HepG2 (cell line): ENCODE results near the gene DACT2. TPM values are rescaled to one million over a fixed set of nuclear protein-coding genes. Genes with fewer than 3 reads are reported as not detected.

Source experiments
- BRD4 ChIP-seq: sonication (generic); formaldehyde crosslinking; IDR thresholded peaks from 2 replicates; pipeline ENCODE4 v1.4.0; 2020; ENCODE audit warnings: missing genetic modification reagents
- CBX5 ChIP-seq: sonication (generic); formaldehyde crosslinking; IDR thresholded peaks from 2 replicates; pipeline ENCODE4 v1.4.0; 2020; ENCODE audit warnings: missing genetic modification reagents, borderline replicate concordance
- DNMT1 ChIP-seq: sonication (generic); formaldehyde crosslinking; IDR thresholded peaks from 2 replicates; pipeline ENCODE4 v1.5.1; 2020; ENCODE audit warnings: mild to moderate bottlenecking, missing genetic modification reagents
- HIVEP1 ChIP-seq: sonication (generic); formaldehyde crosslinking; IDR thresholded peaks from 2 replicates; pipeline ENCODE4 v1.4.0; 2020; ENCODE audit warnings: mild to moderate bottlenecking, missing genetic modification reagents
- HNF4G ChIP-seq, 2 experiments: sonication (generic) in 1 of 2; formaldehyde crosslinking in 1 of 2; IDR thresholded peaks; 2 replicates each; pipeline versions ENCODE4 v1.4.0 to v1.6.1; 2011 to 2020; ENCODE audit warnings: borderline replicate concordance in 2 of 2, low read depth in 2 of 2, mild to moderate bottlenecking in 2 of 2, low read length in 1 of 2, missing genetic modification reagents in 1 of 2, moderate library complexity in 1 of 2
- PAX8 ChIP-seq: sonication (generic); formaldehyde crosslinking; IDR thresholded peaks from 2 replicates; pipeline ENCODE4 v1.8.0; 2022; ENCODE audit warnings: mild to moderate bottlenecking, missing genetic modification reagents, borderline replicate concordance
- PLRG1 ChIP-seq: fragments of 450-650 bp; conservative IDR thresholded peaks from 2 replicates; pipeline ENCODE4 v1.6.1; 2016
- POLR2G ChIP-seq: fragments of 200-400 bp; formaldehyde crosslinking; IDR thresholded peaks from 2 replicates; pipeline ENCODE4 v1.6.1; 2018; ENCODE audit warnings: mild to moderate bottlenecking, low read depth, low read length, moderate library complexity
- RBM39 ChIP-seq: fragments of 200-400 bp; formaldehyde crosslinking; IDR thresholded peaks from one replicate; pipeline ENCODE4 v1.6.1; 2018; ENCODE audit warnings: antibody characterized with exemption, mild to moderate bottlenecking, low read depth, low read length; ENCODE audit not compliant: poor library complexity, severe bottlenecking
- SPEN ChIP-seq: sonication (generic); formaldehyde crosslinking; IDR thresholded peaks from 2 replicates; pipeline ENCODE4 v1.5.1; 2020; ENCODE audit warnings: low read depth, mild to moderate bottlenecking, missing genetic modification reagents
- ZNF296 ChIP-seq: sonication (generic); formaldehyde crosslinking; conservative IDR thresholded peaks from 2 replicates; pipeline ENCODE4 v1.5.0; 2020; ENCODE audit warnings: mild to moderate bottlenecking, missing genetic modification reagents
- ZNF350 ChIP-seq: sonication (generic); formaldehyde crosslinking; IDR thresholded peaks from 2 replicates; pipeline ENCODE4 v1.4.0; 2020; ENCODE audit warnings: mild to moderate bottlenecking, low read depth, missing genetic modification reagents, borderline replicate concordance
- ZSCAN25 ChIP-seq: sonication (generic); formaldehyde crosslinking; IDR thresholded peaks from 2 replicates; pipeline ENCODE4 v1.8.0; 2022; ENCODE audit warnings: mild to moderate bottlenecking, missing genetic modification reagents
- polyA plus RNA-seq, 8 experiments: library from polyadenylated mRNA; depleted of rRNA in 3 of 8; stranded (reverse) in 7 of 8; unstranded in 1 of 8; fragments of >200 nt; fragmentation: Illumina TruSeq in 4 of 8; extraction: Trizol in 4 of 8; gene quantifications; 2 replicates each; pipeline versions ENCODE4 v1.2.1 to v1.2.3, GENCODE V29; 2011 to 2016; ENCODE audit warnings: low read depth in 4 of 8, missing spikeins in 1 of 8, mixed read lengths in 1 of 8; ENCODE audit not compliant: insufficient read depth in 1 of 8
- total RNA-seq, 5 experiments: library from RNA; depleted of rRNA; stranded (reverse); fragments of >200 nt; fragmentation: Illumina TruSeq; extraction: Trizol; gene quantifications; 2 replicates each; pipeline ENCODE4 v1.2.3, GENCODE V29; 2016; ENCODE audit warnings: low read depth in 1 of 5
- TF ChIP-seq, protein P1 (sequence below): IDR thresholded peaks from 2 replicates; pipeline ENCODE4 v1.4.0; 2020; ENCODE audit warnings: mild to moderate bottlenecking, missing genetic modification reagents
- TF ChIP-seq, protein P2 (sequence below): sonication (generic); formaldehyde crosslinking; IDR thresholded peaks from 2 replicates; pipeline ENCODE4 v1.8.0; 2022; ENCODE audit warnings: mild to moderate bottlenecking, missing genetic modification reagents, moderate library complexity
- TF ChIP-seq, protein P3 (sequence below): IDR thresholded peaks from 2 replicates; pipeline ENCODE4 v1.6.1; 2016; ENCODE audit warnings: missing genetic modification reagents, missing compliant biosample characterization
- TF ChIP-seq, protein P4 (sequence below): sonication (generic); formaldehyde crosslinking; IDR thresholded peaks from 2 replicates; pipeline ENCODE4 v1.9.0; 2022; ENCODE audit warnings: missing genetic modification reagents, mild to moderate bottlenecking, borderline replicate concordance
- TF ChIP-seq, protein P5 (sequence below): sonication (generic); formaldehyde crosslinking; IDR thresholded peaks from 2 replicates; pipeline ENCODE4 v1.8.0; 2022; ENCODE audit warnings: missing genetic modification reagents, mild to moderate bottlenecking, borderline replicate concordance
- TF ChIP-seq, protein P6 (sequence below): IDR thresholded peaks from 2 replicates; pipeline ENCODE4 v1.6.1; 2016; ENCODE audit warnings: low read depth, borderline replicate concordance

DACT2 gene
- total and polyA plus RNA-seq, 2 of the 13 experiments (the other 11 are each of a cell fraction or from before 2014, with no cell fraction given): 0.15 TPM; not detected in 1

DNA sequence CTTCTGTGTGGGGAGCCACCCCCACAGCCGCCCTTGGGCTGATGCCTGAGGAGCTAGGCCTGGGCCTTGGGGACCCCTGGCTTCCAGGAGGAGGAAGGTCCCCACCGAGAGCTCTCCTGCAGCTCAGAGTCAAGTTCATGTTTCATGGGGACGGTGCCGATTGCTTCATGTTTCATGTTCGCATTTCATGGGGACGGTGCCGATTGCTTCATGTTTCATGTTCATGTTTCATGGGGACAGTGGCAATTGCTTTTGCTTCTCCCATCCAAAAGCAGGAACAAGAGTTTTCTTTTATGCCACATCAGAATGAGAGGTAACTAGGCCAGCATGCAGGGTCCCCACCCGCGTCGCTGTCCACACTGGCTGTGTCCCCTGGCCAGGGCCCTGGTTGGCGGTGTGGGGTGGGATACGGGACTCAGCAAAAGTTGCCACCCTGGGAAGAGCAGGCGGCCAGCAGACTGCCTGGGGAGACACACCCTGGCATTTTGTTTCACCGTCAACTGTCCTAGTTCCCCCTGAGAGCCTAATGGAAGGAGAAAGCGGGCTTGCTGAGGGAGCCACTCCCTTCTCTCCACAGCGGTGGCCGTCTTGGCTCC is 46.0 kb downstream of the DACT2 start (continued):
- TF ChIP-seq BRD4 (CRISPR knock-in tag) (0 out of 2 replicates have a peak, but pooled peaks have one; percentile 36), ZNF350 (CRISPR knock-in tag) (no peak), SPEN (0 out of 2 replicates have a peak, but pooled peaks have one; percentile 31), ZSCAN25 (CRISPR knock-in tag) (no peak), HNF4G (IDR thresholded peaks at IDR 0.05; ENCODE audit: borderline replicate concordance, low read depth, low read length) (no peak), HNF4G (CRISPR knock-in tag; IDR thresholded peaks at IDR 0.05; ENCODE audit: borderline replicate concordance, low read depth) (no peak), PAX8 (CRISPR knock-in tag) (no peak), POLR2G (peak; percentile 44; the same call in 1 of the 2 replicates), RBM39 (peak; percentile 54), PLRG1 (no peak), ZNF296 (CRISPR knock-in tag) (0 out of 2 replicates have a peak, but pooled peaks have one; percentile 29), DNMT1 (CRISPR knock-in tag) (peak; percentile 65; the same call in 1 of the 2 replicates), CBX5 (CRISPR knock-in tag) (0 out of 2 replicates have a peak, but pooled peaks have one; percentile 31), HIVEP1 (CRISPR knock-in tag) (no peak)
- TF ChIP-seq, protein P1, sequence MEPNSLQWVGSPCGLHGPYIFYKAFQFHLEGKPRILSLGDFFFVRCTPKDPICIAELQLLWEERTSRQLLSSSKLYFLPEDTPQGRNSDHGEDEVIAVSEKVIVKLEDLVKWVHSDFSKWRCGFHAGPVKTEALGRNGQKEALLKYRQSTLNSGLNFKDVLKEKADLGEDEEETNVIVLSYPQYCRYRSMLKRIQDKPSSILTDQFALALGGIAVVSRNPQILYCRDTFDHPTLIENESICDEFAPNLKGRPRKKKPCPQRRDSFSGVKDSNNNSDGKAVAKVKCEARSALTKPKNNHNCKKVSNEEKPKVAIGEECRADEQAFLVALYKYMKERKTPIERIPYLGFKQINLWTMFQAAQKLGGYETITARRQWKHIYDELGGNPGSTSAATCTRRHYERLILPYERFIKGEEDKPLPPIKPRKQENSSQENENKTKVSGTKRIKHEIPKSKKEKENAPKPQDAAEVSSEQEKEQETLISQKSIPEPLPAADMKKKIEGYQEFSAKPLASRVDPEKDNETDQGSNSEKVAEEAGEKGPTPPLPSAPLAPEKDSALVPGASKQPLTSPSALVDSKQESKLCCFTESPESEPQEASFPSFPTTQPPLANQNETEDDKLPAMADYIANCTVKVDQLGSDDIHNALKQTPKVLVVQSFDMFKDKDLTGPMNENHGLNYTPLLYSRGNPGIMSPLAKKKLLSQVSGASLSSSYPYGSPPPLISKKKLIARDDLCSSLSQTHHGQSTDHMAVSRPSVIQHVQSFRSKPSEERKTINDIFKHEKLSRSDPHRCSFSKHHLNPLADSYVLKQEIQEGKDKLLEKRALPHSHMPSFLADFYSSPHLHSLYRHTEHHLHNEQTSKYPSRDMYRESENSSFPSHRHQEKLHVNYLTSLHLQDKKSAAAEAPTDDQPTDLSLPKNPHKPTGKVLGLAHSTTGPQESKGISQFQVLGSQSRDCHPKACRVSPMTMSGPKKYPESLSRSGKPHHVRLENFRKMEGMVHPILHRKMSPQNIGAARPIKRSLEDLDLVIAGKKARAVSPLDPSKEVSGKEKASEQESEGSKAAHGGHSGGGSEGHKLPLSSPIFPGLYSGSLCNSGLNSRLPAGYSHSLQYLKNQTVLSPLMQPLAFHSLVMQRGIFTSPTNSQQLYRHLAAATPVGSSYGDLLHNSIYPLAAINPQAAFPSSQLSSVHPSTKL (CRISPR knock-in tag): no peak; the same call in 1 of the 2 replicates
- TF ChIP-seq, protein P2, sequence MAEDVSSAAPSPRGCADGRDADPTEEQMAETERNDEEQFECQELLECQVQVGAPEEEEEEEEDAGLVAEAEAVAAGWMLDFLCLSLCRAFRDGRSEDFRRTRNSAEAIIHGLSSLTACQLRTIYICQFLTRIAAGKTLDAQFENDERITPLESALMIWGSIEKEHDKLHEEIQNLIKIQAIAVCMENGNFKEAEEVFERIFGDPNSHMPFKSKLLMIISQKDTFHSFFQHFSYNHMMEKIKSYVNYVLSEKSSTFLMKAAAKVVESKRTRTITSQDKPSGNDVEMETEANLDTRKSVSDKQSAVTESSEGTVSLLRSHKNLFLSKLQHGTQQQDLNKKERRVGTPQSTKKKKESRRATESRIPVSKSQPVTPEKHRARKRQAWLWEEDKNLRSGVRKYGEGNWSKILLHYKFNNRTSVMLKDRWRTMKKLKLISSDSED (CRISPR knock-in tag): no peak
- TF ChIP-seq, protein P3, sequence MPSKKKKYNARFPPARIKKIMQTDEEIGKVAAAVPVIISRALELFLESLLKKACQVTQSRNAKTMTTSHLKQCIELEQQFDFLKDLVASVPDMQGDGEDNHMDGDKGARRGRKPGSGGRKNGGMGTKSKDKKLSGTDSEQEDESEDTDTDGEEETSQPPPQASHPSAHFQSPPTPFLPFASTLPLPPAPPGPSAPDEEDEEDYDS (CRISPR knock-in tag): no peak
- TF ChIP-seq, protein P4, sequence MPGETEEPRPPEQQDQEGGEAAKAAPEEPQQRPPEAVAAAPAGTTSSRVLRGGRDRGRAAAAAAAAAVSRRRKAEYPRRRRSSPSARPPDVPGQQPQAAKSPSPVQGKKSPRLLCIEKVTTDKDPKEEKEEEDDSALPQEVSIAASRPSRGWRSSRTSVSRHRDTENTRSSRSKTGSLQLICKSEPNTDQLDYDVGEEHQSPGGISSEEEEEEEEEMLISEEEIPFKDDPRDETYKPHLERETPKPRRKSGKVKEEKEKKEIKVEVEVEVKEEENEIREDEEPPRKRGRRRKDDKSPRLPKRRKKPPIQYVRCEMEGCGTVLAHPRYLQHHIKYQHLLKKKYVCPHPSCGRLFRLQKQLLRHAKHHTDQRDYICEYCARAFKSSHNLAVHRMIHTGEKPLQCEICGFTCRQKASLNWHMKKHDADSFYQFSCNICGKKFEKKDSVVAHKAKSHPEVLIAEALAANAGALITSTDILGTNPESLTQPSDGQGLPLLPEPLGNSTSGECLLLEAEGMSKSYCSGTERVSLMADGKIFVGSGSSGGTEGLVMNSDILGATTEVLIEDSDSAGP: 0 out of 2 replicates have a peak, but pooled peaks have one; percentile 19
- TF ChIP-seq, protein P5, sequence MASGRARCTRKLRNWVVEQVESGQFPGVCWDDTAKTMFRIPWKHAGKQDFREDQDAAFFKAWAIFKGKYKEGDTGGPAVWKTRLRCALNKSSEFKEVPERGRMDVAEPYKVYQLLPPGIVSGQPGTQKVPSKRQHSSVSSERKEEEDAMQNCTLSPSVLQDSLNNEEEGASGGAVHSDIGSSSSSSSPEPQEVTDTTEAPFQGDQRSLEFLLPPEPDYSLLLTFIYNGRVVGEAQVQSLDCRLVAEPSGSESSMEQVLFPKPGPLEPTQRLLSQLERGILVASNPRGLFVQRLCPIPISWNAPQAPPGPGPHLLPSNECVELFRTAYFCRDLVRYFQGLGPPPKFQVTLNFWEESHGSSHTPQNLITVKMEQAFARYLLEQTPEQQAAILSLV (CRISPR knock-in tag): peak; percentile 16; the same call in 1 of the 2 replicates
- TF ChIP-seq, protein P6, sequence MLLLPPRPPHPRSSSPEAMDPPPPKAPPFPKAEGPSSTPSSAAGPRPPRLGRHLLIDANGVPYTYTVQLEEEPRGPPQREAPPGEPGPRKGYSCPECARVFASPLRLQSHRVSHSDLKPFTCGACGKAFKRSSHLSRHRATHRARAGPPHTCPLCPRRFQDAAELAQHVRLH: 0 out of 2 replicates have a peak, but pooled peaks have one; percentile 2
